ENCODE measurements around the gene ZNF625. TPM values are rescaled to one million over a fixed set of nuclear protein-coding genes. Genes with fewer than 3 reads are reported as not detected.
"Not testable (repeated sequence)": the region's sequence is repeated elsewhere in the genome, so short reads cannot be mapped to it uniquely, and the experiment has no call there.

ZNF625 gene
- total RNA-seq, 1 donor from 2014 or later = 3.1 TPM

- no peak for DNase-seq (ENCODE audit: low read depth)
- TF ChIP-seq CTCF (conservative IDR thresholded peaks at IDR 0.05; ENCODE audit: low read depth, low read length) = no peak
- H3K4me3 ChIP-seq (ENCODE audit: low read depth, low read length) = no peak overlapping the region
These were observed 43.8 kb downstream of the ZNF625 start for GRCh38 chr19:12112701-12113100.

- no peak for DNase-seq (ENCODE audit: low read depth)
- H3K4me3 ChIP-seq (ENCODE audit: low read depth, low read length) = no peak overlapping the region
- TF ChIP-seq CTCF (conservative IDR thresholded peaks at IDR 0.05; ENCODE audit: low read depth, low read length) = no peak
These were observed 44.4 kb downstream of the ZNF625 start for GRCh38 chr19:12111943-12112637.

- DNase-seq (ENCODE audit: low read depth) = no peak
- no peak overlapping the region for H3K4me3 ChIP-seq (ENCODE audit: low read depth, low read length)
- TF ChIP-seq CTCF (conservative IDR thresholded peaks at IDR 0.05; ENCODE audit: low read depth, low read length) = no peak
These were observed 45.4 kb downstream of the ZNF625 start for GRCh38 chr19:12111176-12111575.

- not testable (repeated sequence) for DNase-seq (ENCODE audit: low read depth); H3K4me3 ChIP-seq (ENCODE audit: low read depth, low read length)
These were observed 52.6 kb downstream of the ZNF625 start for GRCh38 chr19:12103909-12104308.

- TF ChIP-seq CTCF (conservative IDR thresholded peaks at IDR 0.05; ENCODE audit: low read depth, low read length) = no peak
- H3K4me3 ChIP-seq (ENCODE audit: low read depth, low read length) = no peak overlapping the region
- DNase-seq (ENCODE audit: low read depth) = no peak
These were observed 58.5 kb downstream of the ZNF625 start for GRCh38 chr19:12098040-12098439.

GRCh38 chr19:12095111-12095790 is 61.3 kb downstream of the ZNF625 start:
- no peak for DNase-seq (ENCODE audit: low read depth)
- H3K4me3 ChIP-seq (ENCODE audit: low read depth, low read length) = no peak overlapping the region
- TF ChIP-seq CTCF (conservative IDR thresholded peaks at IDR 0.05; ENCODE audit: low read depth, low read length) = no peak

Other genes starting within 250 kb of the ZNF625 start
- 4.4 and 7.9 TPM in 2 replicates for gene ZNF700, start 231.6 kb downstream of the ZNF625 start, total RNA-seq
- gene ZNF763, start 191.7 kb downstream of the ZNF625 start, total RNA-seq = 0.58 and 1.7 TPM in 2 replicates
- 1.3 and 1.4 TPM in 2 replicates for gene ZNF433, start 121.1 kb downstream of the ZNF625 start, total RNA-seq
- gene ZNF878, start 103.8 kb downstream of the ZNF625 start, total RNA-seq = 0.72 TPM in 1 of 2 replicates, not detected in the other
- gene ZNF844, start 92.0 kb downstream of the ZNF625 start, total RNA-seq = 0.86 and 0.94 TPM in 2 replicates
- gene ZNF20, start 16.4 kb downstream of the ZNF625 start, total RNA-seq = 2.2 and 2.3 TPM in 2 replicates
- gene ZNF136, start 6.4 kb upstream of the ZNF625 start, total RNA-seq = 1.4 and 1.8 TPM in 2 replicates
- gene ZNF44, start 138.1 kb upstream of the ZNF625 start, total RNA-seq = 2.4 and 8.2 TPM in 2 replicates
- gene ZNF563, start 176.9 kb upstream of the ZNF625 start, total RNA-seq = 2.8 and 9.7 TPM in 2 replicates
- gene ZNF442, start 208.9 kb upstream of the ZNF625 start, total RNA-seq = 0.17 and 0.36 TPM in 2 replicates
- 3.0 TPM in 2 replicates for gene ZNF799, start 244.5 kb upstream of the ZNF625 start, total RNA-seq

Measured in epithelial cell of proximal tubule (primary cell).